ENCODE results near the gene PSMG2. TPM values are rescaled to one million over a fixed set of nuclear protein-coding genes. Genes with fewer than 3 reads are reported as not detected.

Gene PSMG2
- total RNA-seq, 1 experiment from 2014 or later, result 78.6 TPM

DNA sequence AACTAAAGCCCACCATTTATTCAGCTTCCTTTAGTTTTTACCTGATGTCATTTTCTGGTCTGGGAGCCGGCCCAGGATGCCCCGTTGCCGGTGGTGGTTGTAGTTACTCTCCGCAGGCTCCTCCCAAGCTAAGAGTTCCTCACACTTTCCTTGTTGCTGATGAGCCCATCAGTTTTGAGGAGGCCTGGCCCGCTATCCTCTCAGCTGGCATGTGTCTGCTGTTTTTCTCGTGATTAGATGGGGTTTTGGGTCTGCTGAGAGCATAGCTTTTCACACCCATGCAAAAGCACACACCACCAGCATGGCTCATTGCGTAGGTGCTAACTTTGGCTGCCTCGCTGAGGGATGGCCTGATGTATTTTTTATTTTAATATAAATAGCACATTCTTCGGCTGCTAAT lies 72.1 kb downstream of the PSMG2 start:
- H3K4me3 Mint-ChIP-seq (ENCODE audit: low read depth, unreplicated experiment), result no peak overlapping the region
- H3K9me3 Mint-ChIP-seq (ENCODE audit: low read depth, unreplicated experiment), result no peaks in the 10 kb centered on the region
- no peak overlapping the region for H3K27ac Mint-ChIP-seq (ENCODE audit: unreplicated experiment)
- no peaks in the 10 kb centered on the region for H3K27me3 Mint-ChIP-seq (ENCODE audit: unreplicated experiment)
- no peak for DNase-seq
- CTCF ChIA-PET, result no interaction called here
- no TSS peak for BruUV-seq (replicated peaks)
- intact Hi-C loops (cut with micrococcal nuclease; ENCODE audit: unreplicated experiment), result no loop called here
- H3K4me1 Mint-ChIP-seq (ENCODE audit: low read depth, unreplicated experiment), result no peaks in the 10 kb centered on the region
- TF ChIP-seq, protein P1, sequence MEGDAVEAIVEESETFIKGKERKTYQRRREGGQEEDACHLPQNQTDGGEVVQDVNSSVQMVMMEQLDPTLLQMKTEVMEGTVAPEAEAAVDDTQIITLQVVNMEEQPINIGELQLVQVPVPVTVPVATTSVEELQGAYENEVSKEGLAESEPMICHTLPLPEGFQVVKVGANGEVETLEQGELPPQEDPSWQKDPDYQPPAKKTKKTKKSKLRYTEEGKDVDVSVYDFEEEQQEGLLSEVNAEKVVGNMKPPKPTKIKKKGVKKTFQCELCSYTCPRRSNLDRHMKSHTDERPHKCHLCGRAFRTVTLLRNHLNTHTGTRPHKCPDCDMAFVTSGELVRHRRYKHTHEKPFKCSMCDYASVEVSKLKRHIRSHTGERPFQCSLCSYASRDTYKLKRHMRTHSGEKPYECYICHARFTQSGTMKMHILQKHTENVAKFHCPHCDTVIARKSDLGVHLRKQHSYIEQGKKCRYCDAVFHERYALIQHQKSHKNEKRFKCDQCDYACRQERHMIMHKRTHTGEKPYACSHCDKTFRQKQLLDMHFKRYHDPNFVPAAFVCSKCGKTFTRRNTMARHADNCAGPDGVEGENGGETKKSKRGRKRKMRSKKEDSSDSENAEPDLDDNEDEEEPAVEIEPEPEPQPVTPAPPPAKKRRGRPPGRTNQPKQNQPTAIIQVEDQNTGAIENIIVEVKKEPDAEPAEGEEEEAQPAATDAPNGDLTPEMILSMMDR (IDR thresholded peaks at IDR 0.05; ENCODE audit: unreplicated experiment), result no peak
- no peaks in the 10 kb centered on the region for H3K36me3 Mint-ChIP-seq (ENCODE audit: insufficient read depth, unreplicated experiment)

Other genes starting within 250 kb of the PSMG2 start
- 91.7 and 98.6 TPM in 2 replicates for gene SPIRE1, start 44.9 kb upstream of the PSMG2 start, total RNA-seq (2022)
- 10.1 and 12.7 TPM in 2 replicates for gene CEP76, start 319 bp upstream of the PSMG2 start, total RNA-seq (2022)
- gene PTPN2, start 181.2 kb downstream of the PSMG2 start, total RNA-seq (2022), result 58.1 and 61.5 TPM in 2 replicates
- 52.3 and 61.2 TPM in 2 replicates for gene SEH1L, start 245.0 kb downstream of the PSMG2 start, total RNA-seq (2022)